Measurements from ENCODE around the gene RESP18.

GRCh38 chr2:219284501-219285372 is 47.8 kb downstream of the RESP18 start:
- TF ChIP-seq CTCF (IDR thresholded peaks at IDR 0.05) (no peak), POLR2AphosphoS5 (IDR thresholded peaks at IDR 0.05) (no peak), POLR2A (IDR thresholded peaks at IDR 0.05) (no peak)
